NCI-H2171 (cell line): ENCODE measurements around the gene PTPRK.

Experiments used
- DNase-seq: peaks from one replicate; lab custom pipeline; 2025; lab: John Stamatoyannopoulos, UW

PTPRK gene

GRCh38 chr6:128380891-128381290 lies 139.5 kb downstream of the PTPRK start:
- DNase-seq = no peak

GRCh38 chr6:128379577-128379976 lies 140.8 kb downstream of the PTPRK start:
- DNase-seq = no peak

- DNase-seq = no peak
These were observed 143.4 kb downstream of the PTPRK start for GRCh38 chr6:128376952-128377503.

GRCh38 chr6:128371136-128371535 lies 149.3 kb downstream of the PTPRK start:
- no peak for DNase-seq

- no peak for DNase-seq
These were observed 150.3 kb downstream of the PTPRK start for GRCh38 chr6:128370072-128370471.

- DNase-seq = no peak
These were observed 152.0 kb downstream of the PTPRK start for GRCh38 chr6:128368213-128368944.

GRCh38 chr6:128367437-128367836 lies 153.0 kb downstream of the PTPRK start:
- no peak for DNase-seq

- DNase-seq = no peak
These were observed 154.8 kb downstream of the PTPRK start for GRCh38 chr6:128365520-128366160.

- no peak for DNase-seq
These were observed 155.5 kb downstream of the PTPRK start for GRCh38 chr6:128364766-128365519.

GRCh38 chr6:128363020-128363813 lies 157.2 kb downstream of the PTPRK start:
- no peak for DNase-seq

- no peak for DNase-seq
These were observed 159.0 kb downstream of the PTPRK start for GRCh38 chr6:128361378-128361777.

- no peak for DNase-seq
These were observed 162.1 kb downstream of the PTPRK start for GRCh38 chr6:128358244-128358776.

GRCh38 chr6:128357392-128358130 lies 162.8 kb downstream of the PTPRK start:
- no peak for DNase-seq

- no peak for DNase-seq
These were observed 168.0 kb downstream of the PTPRK start for GRCh38 chr6:128352366-128352765.

GRCh38 chr6:128351255-128351514 lies 169.2 kb downstream of the PTPRK start:
- DNase-seq = no peak

- no peak for DNase-seq
These were observed 169.8 kb downstream of the PTPRK start for GRCh38 chr6:128350416-128351254.

GRCh38 chr6:128347123-128347522 lies 173.3 kb downstream of the PTPRK start:
- DNase-seq = no peak

- no peak for DNase-seq
These were observed 173.8 kb downstream of the PTPRK start for GRCh38 chr6:128346569-128346968.

- no peak for DNase-seq
These were observed 175.1 kb downstream of the PTPRK start for GRCh38 chr6:128345278-128345677.

GRCh38 chr6:128343706-128344105 lies 176.7 kb downstream of the PTPRK start:
- DNase-seq = no peak
